GM12873 (cell line): ENCODE results near the gene EPHA2.

ENCODE experiments used
- CTCF ChIP-seq: IDR thresholded peaks from 2 replicates; pipeline ENCODE4 v1.5.1; 2012; ENCODE audit warnings: low read depth, mild to moderate bottlenecking, moderate library complexity, low read length, control low read depth; ENCODE audit not compliant: insufficient read depth; ENCODE audit errors: missing control alignments

EPHA2 gene

GRCh38 chr1:16110884-16111283, 45.0 kb downstream of the EPHA2 start:
- no peak for TF ChIP-seq CTCF

GRCh38 chr1:16110456-16110855, 45.4 kb downstream of the EPHA2 start:
- TF ChIP-seq CTCF, result no peak

GRCh38 chr1:16109571-16109970, 46.3 kb downstream of the EPHA2 start:
- TF ChIP-seq CTCF, result no peak

- no peak for TF ChIP-seq CTCF
These were observed 54.2 kb downstream of the EPHA2 start for GRCh38 chr1:16101623-16102022.

- no peak for TF ChIP-seq CTCF
These were observed 56.5 kb downstream of the EPHA2 start for GRCh38 chr1:16099412-16099811.

GRCh38 chr1:16095447-16095846, 60.4 kb downstream of the EPHA2 start:
- no peak for TF ChIP-seq CTCF

GRCh38 chr1:16094453-16095158, 61.3 kb downstream of the EPHA2 start:
- TF ChIP-seq CTCF, result no peak

- TF ChIP-seq CTCF, result no peak
These were observed 62.3 kb downstream of the EPHA2 start for GRCh38 chr1:16093611-16094010.
